ENCODE measurements around the gene PRKCE. TPM values are rescaled to one million over a fixed set of nuclear protein-coding genes. Genes with fewer than 3 reads are reported as not detected.

The PRKCE gene
- total and polyA plus RNA-seq, 2 experiments from 2014 or later = 0.94 to 1.2 TPM

DNA sequence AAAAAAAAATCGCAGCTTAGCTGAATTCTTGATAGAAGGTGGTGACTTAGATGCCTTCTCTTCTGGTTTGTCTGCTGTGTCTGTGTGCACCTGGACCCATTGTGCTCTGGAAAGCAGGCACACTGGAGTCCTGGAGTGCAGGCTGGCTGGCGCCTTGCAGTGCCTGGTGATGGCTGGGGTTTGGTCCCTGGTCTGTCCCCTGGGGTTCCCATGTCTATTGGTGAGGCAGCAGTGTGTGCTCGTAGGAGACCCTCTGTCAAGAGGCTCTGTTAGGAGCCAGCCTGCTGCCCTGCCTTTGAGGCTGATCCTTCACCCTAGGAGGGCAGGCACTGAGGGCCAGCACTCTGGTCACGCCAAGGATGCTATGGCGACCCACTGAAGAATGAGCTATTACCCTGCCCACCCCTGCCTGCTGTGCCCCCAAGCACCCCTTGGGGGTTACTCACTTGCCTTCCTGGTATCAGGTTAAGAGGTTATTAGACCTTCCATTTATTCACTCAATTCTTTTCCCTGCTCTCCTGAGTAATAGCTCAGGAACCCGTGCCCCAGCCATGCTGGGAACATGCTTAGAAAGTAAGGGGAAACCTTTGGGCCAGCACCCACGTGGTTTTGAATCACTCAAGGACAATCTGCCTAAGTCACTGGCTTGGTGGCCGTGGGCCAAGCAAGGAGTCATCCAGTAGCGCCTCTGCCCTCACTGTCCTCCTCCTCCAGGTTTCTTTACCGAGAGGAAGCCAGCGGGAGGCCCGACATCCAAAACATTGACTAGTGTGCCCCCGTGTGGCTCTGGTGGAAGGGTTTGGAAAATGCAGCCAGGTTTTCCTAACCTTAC lies 284.5 kb downstream of the PRKCE start:
- Histone ChIP-seq H3K79me2 (replicated peaks; ENCODE audit: insufficient read depth) (no peaks in the 10 kb centered on the region), H2AFZ (peak overlapping the region; percentile 73; the same call in 1 of the 2 replicates), H3K9me2 (ENCODE audit: insufficient read depth) (no peaks in the 10 kb centered on the region), H3K27me3 (ENCODE audit: insufficient read depth) (no peaks in the 10 kb centered on the region), H3K27ac (ENCODE audit: low read depth) (no peak overlapping the region), H4K20me1 (replicated peaks; ENCODE audit: insufficient read depth) (no peaks in the 10 kb centered on the region), H3K4me1 (ENCODE audit: insufficient read depth) (no peaks in the 10 kb centered on the region), H3K36me3 (ENCODE audit: insufficient read depth) (no peaks in the 10 kb centered on the region), H3K4me3 (no peak overlapping the region), H3K4me2 (no peak overlapping the region), H3F3A (replicated peaks; ENCODE audit: low read depth) (no peaks in the 10 kb centered on the region)
- no peak overlapping the region for H3K27ac Mint-ChIP-seq
- no peaks in the 10 kb centered on the region for H3K36me3 Mint-ChIP-seq (ENCODE audit: low read depth)
- ATAC-seq = peak; percentile 91
- TF ChIP-seq ZNF331 (CRISPR knock-in tag; IDR thresholded peaks at IDR 0.05; ENCODE audit: low read depth) (no peak), CTCF (conservative IDR thresholded peaks at IDR 0.05; ENCODE audit: low read depth in 2 of 2) (peak; percentile 74 to 94)
- H3K9me3 Mint-ChIP-seq = no peaks in the 10 kb centered on the region
- H3K27me3 Mint-ChIP-seq (ENCODE audit: insufficient read depth, low read depth, poor library complexity) = peaks cover 6% of the 10 kb centered on the region
- peak; percentile 97 for DNase-seq (ENCODE audit: low spot score)
- no peak overlapping the region for H3K4me3 Mint-ChIP-seq
- H3K4me1 Mint-ChIP-seq = peaks cover 17% of the 10 kb centered on the region

GRCh38 chr2:45936623-45936979 lies 285.1 kb downstream of the PRKCE start:
- Mint-ChIP-seq H3K27me3 (ENCODE audit: insufficient read depth, low read depth, poor library complexity) (peaks cover 6% of the 10 kb centered on the region), H3K4me1 (peaks cover 15% of the 10 kb centered on the region), H3K4me3 (no peak overlapping the region), H3K9me3 (no peaks in the 10 kb centered on the region), H3K36me3 (ENCODE audit: low read depth) (no peaks in the 10 kb centered on the region), H3K27ac (no peak overlapping the region)
- Histone ChIP-seq H3K9me2 (ENCODE audit: insufficient read depth) (no peaks in the 10 kb centered on the region), H3K27me3 (ENCODE audit: insufficient read depth) (no peaks in the 10 kb centered on the region), H3K79me2 (replicated peaks; ENCODE audit: insufficient read depth) (no peaks in the 10 kb centered on the region), H4K20me1 (replicated peaks; ENCODE audit: insufficient read depth) (no peaks in the 10 kb centered on the region), H3K36me3 (ENCODE audit: insufficient read depth) (no peaks in the 10 kb centered on the region), H3K27ac (ENCODE audit: low read depth) (no peak overlapping the region), H3K4me3 (no peak overlapping the region), H3K4me1 (ENCODE audit: insufficient read depth) (no peaks in the 10 kb centered on the region), H3F3A (replicated peaks; ENCODE audit: low read depth) (no peaks in the 10 kb centered on the region), H3K4me2 (no peak overlapping the region), H2AFZ (no peak overlapping the region)
- TF ChIP-seq, protein P1, sequence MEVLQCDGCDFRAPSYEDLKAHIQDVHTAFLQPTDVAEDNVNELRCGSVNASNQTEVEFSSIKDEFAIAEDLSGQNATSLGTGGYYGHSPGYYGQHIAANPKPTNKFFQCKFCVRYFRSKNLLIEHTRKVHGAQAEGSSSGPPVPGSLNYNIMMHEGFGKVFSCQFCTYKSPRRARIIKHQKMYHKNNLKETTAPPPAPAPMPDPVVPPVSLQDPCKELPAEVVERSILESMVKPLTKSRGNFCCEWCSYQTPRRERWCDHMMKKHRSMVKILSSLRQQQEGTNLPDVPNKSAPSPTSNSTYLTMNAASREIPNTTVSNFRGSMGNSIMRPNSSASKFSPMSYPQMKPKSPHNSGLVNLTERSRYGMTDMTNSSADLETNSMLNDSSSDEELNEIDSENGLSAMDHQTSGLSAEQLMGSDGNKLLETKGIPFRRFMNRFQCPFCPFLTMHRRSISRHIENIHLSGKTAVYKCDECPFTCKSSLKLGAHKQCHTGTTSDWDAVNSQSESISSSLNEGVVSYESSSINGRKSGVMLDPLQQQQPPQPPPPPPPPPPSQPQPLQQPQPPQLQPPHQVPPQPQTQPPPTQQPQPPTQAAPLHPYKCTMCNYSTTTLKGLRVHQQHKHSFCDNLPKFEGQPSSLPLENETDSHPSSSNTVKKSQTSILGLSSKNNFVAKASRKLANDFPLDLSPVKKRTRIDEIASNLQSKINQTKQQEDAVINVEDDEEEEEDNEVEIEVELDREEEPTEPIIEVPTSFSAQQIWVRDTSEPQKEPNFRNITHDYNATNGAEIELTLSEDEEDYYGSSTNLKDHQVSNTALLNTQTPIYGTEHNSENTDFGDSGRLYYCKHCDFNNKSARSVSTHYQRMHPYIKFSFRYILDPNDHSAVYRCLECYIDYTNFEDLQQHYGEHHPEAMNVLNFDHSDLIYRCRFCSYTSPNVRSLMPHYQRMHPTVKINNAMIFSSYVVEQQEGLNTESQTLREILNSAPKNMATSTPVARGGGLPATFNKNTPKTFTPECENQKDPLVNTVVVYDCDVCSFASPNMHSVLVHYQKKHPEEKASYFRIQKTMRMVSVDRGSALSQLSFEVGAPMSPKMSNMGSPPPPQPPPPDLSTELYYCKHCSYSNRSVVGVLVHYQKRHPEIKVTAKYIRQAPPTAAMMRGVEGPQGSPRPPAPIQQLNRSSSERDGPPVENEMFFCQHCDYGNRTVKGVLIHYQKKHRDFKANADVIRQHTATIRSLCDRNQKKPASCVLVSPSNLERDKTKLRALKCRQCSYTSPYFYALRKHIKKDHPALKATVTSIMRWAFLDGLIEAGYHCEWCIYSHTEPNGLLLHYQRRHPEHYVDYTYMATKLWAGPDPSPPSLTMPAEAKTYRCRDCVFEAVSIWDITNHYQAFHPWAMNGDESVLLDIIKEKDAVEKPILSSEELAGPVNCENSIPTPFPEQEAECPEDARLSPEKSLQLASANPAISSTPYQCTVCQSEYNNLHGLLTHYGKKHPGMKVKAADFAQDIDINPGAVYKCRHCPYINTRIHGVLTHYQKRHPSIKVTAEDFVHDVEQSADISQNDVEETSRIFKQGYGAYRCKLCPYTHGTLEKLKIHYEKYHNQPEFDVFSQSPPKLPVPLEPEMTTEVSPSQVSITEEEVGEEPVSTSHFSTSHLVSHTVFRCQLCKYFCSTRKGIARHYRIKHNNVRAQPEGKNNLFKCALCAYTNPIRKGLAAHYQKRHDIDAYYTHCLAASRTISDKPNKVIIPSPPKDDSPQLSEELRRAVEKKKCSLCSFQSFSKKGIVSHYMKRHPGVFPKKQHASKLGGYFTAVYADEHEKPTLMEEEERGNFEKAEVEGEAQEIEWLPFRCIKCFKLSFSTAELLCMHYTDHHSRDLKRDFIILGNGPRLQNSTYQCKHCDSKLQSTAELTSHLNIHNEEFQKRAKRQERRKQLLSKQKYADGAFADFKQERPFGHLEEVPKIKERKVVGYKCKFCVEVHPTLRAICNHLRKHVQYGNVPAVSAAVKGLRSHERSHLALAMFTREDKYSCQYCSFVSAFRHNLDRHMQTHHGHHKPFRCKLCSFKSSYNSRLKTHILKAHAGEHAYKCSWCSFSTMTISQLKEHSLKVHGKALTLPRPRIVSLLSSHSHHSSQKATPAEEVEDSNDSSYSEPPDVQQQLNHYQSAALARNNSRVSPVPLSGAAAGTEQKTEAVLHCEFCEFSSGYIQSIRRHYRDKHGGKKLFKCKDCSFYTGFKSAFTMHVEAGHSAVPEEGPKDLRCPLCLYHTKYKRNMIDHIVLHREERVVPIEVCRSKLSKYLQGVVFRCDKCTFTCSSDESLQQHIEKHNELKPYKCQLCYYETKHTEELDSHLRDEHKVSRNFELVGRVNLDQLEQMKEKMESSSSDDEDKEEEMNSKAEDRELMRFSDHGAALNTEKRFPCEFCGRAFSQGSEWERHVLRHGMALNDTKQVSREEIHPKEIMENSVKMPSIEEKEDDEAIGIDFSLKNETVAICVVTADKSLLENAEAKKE (CRISPR knock-in tag; IDR thresholded peaks at IDR 0.05) = no peak
- TF ChIP-seq POLR2AphosphoS5 (IDR thresholded peaks at IDR 0.05; ENCODE audit: low read depth) (no peak), ZNF331 (CRISPR knock-in tag; IDR thresholded peaks at IDR 0.05; ENCODE audit: low read depth) (no peak), ZNF114 (CRISPR knock-in tag; IDR thresholded peaks at IDR 0.05) (no peak), CTCF (conservative IDR thresholded peaks at IDR 0.05; ENCODE audit: low read depth in 2 of 2) (no peak), NANOG (IDR thresholded peaks at IDR 0.05; ENCODE audit: borderline replicate concordance) (no peak), JUNB (IDR thresholded peaks at IDR 0.05; ENCODE audit: unreplicated experiment) (no peak), EZH2phosphoT487 (IDR thresholded peaks at IDR 0.05; ENCODE audit: unreplicated experiment) (no peak)
- ATAC-seq (peak; percentile 19), DNase-seq (ENCODE audit: low spot score) (no peak)
